OCI-LY1 (cell line): ENCODE data around the gene ASPDH.

Experiments
- EZH2 ChIP-seq: fragments of 200-600 bp; sonication (generic), shearing (Covaris generic); IDR thresholded peaks from 2 replicates; pipeline ENCODE4 v1.8.0; 2017; ENCODE audit warnings: borderline replicate concordance, mixed run types, mild to moderate bottlenecking, antibody characterized with exemption, low read length, moderate library complexity, mixed read lengths
- TF ChIP-seq, protein P1 (sequence below): fragments of 200-600 bp; sonication (generic), shearing (Covaris generic); IDR thresholded peaks from 2 replicates; pipeline ENCODE4 v1.5.1; 2017; ENCODE audit warnings: mild to moderate bottlenecking, antibody characterized with exemption, low read length, moderate library complexity, mixed read lengths

DNA sequence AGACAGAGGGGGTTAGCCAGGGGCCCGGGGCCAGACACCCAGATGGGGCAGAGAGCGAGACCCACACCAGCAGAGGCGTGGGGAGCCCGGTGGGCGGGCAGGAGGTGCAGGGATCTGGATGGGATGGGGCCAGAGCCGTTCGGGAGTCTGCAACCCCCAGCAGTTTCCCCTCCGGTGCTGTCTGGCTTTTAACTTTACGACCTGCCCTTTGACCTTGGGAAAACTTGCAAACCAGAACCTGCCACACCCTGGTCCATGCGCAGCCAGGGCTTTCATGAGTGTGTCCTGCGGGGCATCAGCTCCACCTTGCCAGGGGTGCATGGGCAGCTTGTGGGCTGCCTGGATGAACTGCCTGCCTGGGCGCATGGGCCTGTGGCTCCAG, 12.5 kb downstream of the ASPDH start:
- TF ChIP-seq, protein P1, sequence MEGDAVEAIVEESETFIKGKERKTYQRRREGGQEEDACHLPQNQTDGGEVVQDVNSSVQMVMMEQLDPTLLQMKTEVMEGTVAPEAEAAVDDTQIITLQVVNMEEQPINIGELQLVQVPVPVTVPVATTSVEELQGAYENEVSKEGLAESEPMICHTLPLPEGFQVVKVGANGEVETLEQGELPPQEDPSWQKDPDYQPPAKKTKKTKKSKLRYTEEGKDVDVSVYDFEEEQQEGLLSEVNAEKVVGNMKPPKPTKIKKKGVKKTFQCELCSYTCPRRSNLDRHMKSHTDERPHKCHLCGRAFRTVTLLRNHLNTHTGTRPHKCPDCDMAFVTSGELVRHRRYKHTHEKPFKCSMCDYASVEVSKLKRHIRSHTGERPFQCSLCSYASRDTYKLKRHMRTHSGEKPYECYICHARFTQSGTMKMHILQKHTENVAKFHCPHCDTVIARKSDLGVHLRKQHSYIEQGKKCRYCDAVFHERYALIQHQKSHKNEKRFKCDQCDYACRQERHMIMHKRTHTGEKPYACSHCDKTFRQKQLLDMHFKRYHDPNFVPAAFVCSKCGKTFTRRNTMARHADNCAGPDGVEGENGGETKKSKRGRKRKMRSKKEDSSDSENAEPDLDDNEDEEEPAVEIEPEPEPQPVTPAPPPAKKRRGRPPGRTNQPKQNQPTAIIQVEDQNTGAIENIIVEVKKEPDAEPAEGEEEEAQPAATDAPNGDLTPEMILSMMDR = no peak
- no peak for TF ChIP-seq EZH2
